ENCODE data around the gene SH3TC1. TPM values are rescaled to one million over a fixed set of nuclear protein-coding genes. Genes with fewer than 3 reads are reported as not detected.

Gene SH3TC1
- polyA plus RNA-seq, 2 of the 4 experiments (the other 2 are of a cell fraction) = 2.8 to 7.4 TPM

DNA sequence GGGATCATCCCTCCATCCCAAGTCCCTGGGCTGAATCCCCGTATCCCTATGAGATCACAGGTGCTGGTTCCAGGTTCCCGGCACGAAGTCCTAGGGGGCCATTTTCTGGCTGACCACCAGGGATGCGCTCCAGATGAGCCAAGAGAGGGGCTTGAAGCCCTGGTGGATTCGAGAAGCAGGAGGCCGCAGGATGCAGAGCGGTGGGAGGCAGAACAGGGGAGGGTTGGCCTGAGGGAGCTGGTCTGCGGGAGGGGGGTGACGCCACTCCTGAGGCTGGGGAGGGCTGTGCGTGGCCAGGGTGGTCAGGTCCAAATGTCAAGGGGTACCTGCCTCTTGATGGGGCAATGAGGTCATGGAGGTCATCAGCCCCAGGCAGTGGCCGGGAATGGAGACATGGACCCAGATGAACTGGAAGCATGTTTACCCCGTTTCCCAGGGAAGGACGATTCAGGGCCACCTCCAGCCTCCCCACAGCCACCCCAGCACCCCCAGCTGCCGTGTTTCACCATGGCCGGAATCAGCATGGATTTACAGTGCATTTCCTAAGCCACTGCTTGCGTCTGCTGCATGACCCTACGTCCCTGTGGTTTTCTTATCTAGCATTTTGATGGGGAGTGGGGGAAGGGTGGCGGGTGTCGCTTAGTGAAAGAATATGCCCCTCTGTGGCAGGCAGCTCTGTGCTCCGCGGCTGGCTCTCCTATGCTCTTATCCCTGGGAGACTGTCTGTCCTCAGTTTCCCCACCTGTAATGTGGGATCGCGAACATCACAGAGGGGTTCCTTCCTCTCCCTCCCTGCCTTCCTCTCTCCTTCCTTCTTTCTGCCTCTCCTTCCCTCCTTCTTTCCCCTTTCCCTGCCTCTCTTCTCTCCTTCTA lies 53.4 kb downstream of the SH3TC1 start:
- H3K4me1 ChIP-seq = peaks cover 13% of the 10 kb centered on the region
- no peak overlapping the region for H3K4me3 ChIP-seq
- DNase-seq (ENCODE audit: low read depth in 1 of 2, low spot score in 1 of 2) (no peak), ATAC-seq (no peak), FAIRE-seq (no peak)
- TF ChIP-seq HES2 (IDR thresholded peaks at IDR 0.05) (no peak), EHF (CRISPR knock-in tag; IDR thresholded peaks at IDR 0.05) (no peak), GATA3 (IDR thresholded peaks at IDR 0.05; ENCODE audit: borderline replicate concordance) (no peak), JUN (IDR thresholded peaks at IDR 0.05) (no peak), SREBF2 (IDR thresholded peaks at IDR 0.05) (no peak), ATOH8 (CRISPR knock-in tag; IDR thresholded peaks at IDR 0.05; ENCODE audit: low read depth) (no peak), KDM1A (IDR thresholded peaks at IDR 0.05; ENCODE audit: low read depth) (no peak), MYC (IDR thresholded peaks at IDR 0.05; ENCODE audit: borderline replicate concordance, low read length) (no peak), FOSB (CRISPR knock-in tag; IDR thresholded peaks at IDR 0.05) (no peak), USF2 (IDR thresholded peaks at IDR 0.05) (no peak), ZC3H11A (IDR thresholded peaks at IDR 0.05) (no peak), ZSCAN20 (CRISPR knock-in tag; IDR thresholded peaks at IDR 0.05) (no peak), RAD21 (conservative IDR thresholded peaks at IDR 0.05 in 1 of 2, IDR thresholded peaks at IDR 0.05 in 1 of 2) (no peak), HMGXB4 (CRISPR knock-in tag; IDR thresholded peaks at IDR 0.05; ENCODE audit: borderline replicate concordance) (no peak), RCOR1 (IDR thresholded peaks at IDR 0.05; ENCODE audit: low read depth, low read length) (no peak), RARB (CRISPR knock-in tag; IDR thresholded peaks at IDR 0.05) (no peak), EP300 (IDR thresholded peaks at IDR 0.05) (no peak), CTCF (IDR thresholded peaks at IDR 0.05) (no peak)
- TF ChIP-seq, protein P1, sequence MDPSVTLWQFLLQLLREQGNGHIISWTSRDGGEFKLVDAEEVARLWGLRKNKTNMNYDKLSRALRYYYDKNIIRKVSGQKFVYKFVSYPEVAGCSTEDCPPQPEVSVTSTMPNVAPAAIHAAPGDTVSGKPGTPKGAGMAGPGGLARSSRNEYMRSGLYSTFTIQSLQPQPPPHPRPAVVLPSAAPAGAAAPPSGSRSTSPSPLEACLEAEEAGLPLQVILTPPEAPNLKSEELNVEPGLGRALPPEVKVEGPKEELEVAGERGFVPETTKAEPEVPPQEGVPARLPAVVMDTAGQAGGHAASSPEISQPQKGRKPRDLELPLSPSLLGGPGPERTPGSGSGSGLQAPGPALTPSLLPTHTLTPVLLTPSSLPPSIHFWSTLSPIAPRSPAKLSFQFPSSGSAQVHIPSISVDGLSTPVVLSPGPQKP (IDR thresholded peaks at IDR 0.05; ENCODE audit: low read depth, low read length) = no peak
- TF ChIP-seq, protein P2, sequence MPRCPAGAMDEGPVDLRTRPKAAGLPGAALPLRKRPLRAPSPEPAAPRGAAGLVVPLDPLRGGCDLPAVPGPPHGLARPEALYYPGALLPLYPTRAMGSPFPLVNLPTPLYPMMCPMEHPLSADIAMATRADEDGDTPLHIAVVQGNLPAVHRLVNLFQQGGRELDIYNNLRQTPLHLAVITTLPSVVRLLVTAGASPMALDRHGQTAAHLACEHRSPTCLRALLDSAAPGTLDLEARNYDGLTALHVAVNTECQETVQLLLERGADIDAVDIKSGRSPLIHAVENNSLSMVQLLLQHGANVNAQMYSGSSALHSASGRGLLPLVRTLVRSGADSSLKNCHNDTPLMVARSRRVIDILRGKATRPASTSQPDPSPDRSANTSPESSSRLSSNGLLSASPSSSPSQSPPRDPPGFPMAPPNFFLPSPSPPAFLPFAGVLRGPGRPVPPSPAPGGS (IDR thresholded peaks at IDR 0.05) = no peak
- POLR2A ChIA-PET = no interaction called here
- no peak overlapping the region for H3K4me2 ChIP-seq
- H3K27ac ChIP-seq = no peak overlapping the region
- CTCF ChIA-PET = interaction anchor here (0.9 to 1.8 kb wide), 3 partner anchors 10 to 158 kb away, joined by 3 to 8 read pairs (median 5); no protein-coding TSS in a partner anchor
- 90% methylated on average over 16 of the region's 23 CpGs for WGBS (ENCODE audit: missing lambda C conversion rate)
- no peaks in the 10 kb centered on the region for H3K9me3 ChIP-seq
